CD4-positive, alpha-beta memory T cell (primary cell): ENCODE measurements around the gene TRIP4. TPM values are rescaled to one million over a fixed set of nuclear protein-coding genes. Genes with fewer than 3 reads are reported as not detected.

Experiments used
- CTCF ChIA-PET: fragments of 350-600 bp; sonication (Branson Sonifier 250); formaldehyde crosslinking; loops from one replicate; lab custom pipeline; 2021; ENCODE audit warnings: inconsistent platforms; ENCODE audit not compliant: partially characterized antibody; lab: Charles Lee
- POLR2A ChIA-PET: fragments of 350-600 bp; sonication (Branson Sonifier 250); formaldehyde crosslinking; loops from one replicate; lab custom pipeline; 2021; ENCODE audit not compliant: partially characterized antibody; lab: Charles Lee
- DNase-seq, 5 donors: peaks; one replicate each; pipeline versions ENCODE4 v3.0.0 to v3.0.0-alpha.2; 2020 to 2022; ENCODE audit warnings: mixed read lengths in 1 of 5
- H3K27ac ChIP-seq: one replicate; pipeline ENCODE4 v1.7.0; 2013; ENCODE audit warnings: low read depth, low read length
- H3K27me3 ChIP-seq: 2 replicates; pipeline ENCODE4 v1.7.0; 2013; ENCODE audit warnings: mild to moderate bottlenecking, low read length, moderate library complexity; ENCODE audit not compliant: insufficient read depth
- H3K36me3 ChIP-seq: 2 replicates; pipeline ENCODE4 v1.7.0; 2013; ENCODE audit warnings: mild to moderate bottlenecking, low read length, moderate library complexity; ENCODE audit not compliant: insufficient read depth
- H3K4me1 ChIP-seq: 2 replicates; pipeline ENCODE4 v1.7.0; 2013; ENCODE audit warnings: mild to moderate bottlenecking, low read length, moderate library complexity; ENCODE audit not compliant: insufficient read depth
- H3K4me3 ChIP-seq, 2 donors: one replicate each; pipeline ENCODE4 v1.7.0; 2013; ENCODE audit warnings: low read length in 2 of 2, mild to moderate bottlenecking in 1 of 2
- H3K9me3 ChIP-seq, 2 donors: one replicate each; pipeline ENCODE4 v1.7.0; 2013; ENCODE audit warnings: low read length in 2 of 2, control low read depth in 1 of 2; ENCODE audit not compliant: control insufficient read depth in 1 of 2
- H3K27ac Mint-ChIP-seq, 7 donors: one replicate each; pipeline ENCODE4 v1.8.0; 2020 to 2021; ENCODE audit warnings: mixed read lengths in 7 of 7, mild to moderate bottlenecking in 6 of 7, inconsistent platforms in 3 of 7, moderate library complexity in 3 of 7
- H3K27me3 Mint-ChIP-seq, 2 donors: one replicate each; pipeline ENCODE4 v1.8.0; 2020 to 2021; ENCODE audit warnings: mixed read lengths in 2 of 2
- H3K36me3 Mint-ChIP-seq, 2 donors: one replicate each; pipeline ENCODE4 v1.8.0; 2020 to 2021; ENCODE audit warnings: mixed read lengths in 2 of 2, inconsistent platforms in 1 of 2, mild to moderate bottlenecking in 1 of 2
- H3K4me1 Mint-ChIP-seq, 4 donors: one replicate each; pipeline ENCODE4 v1.8.0; 2020 to 2021; ENCODE audit warnings: mixed read lengths in 4 of 4, mild to moderate bottlenecking in 1 of 4
- H3K4me3 Mint-ChIP-seq, 8 donors: one replicate each; pipeline ENCODE4 v1.8.0; 2020 to 2021; ENCODE audit warnings: mixed read lengths in 8 of 8, mild to moderate bottlenecking in 7 of 8, moderate library complexity in 6 of 8, inconsistent platforms in 3 of 8
- H3K9me3 Mint-ChIP-seq, 8 donors: one replicate each; pipeline ENCODE4 v1.8.0; 2020 to 2021; ENCODE audit warnings: mixed read lengths in 8 of 8, mild to moderate bottlenecking in 5 of 8, inconsistent platforms in 3 of 8, moderate library complexity in 1 of 8
- intact Hi-C: fragments of 100-400 bp; cut with micrococcal nuclease; formaldehyde crosslinking; loops from one replicate; pipeline ENCODE4 v1.15.1; 2023
- polyA plus RNA-seq, 2 donors: library from polyadenylated mRNA; unstranded; fragments of 300-500 nt; fragmentation: Illumina TruSeq; gene quantifications; one replicate each; pipeline ENCODE4 v1.2.3, GENCODE V29; 2021
- total RNA-seq, 2 experiments: library from RNA; stranded (reverse); gene quantifications; one replicate each; pipeline ENCODE4 v1.2.3, GENCODE V29; 2021

Gene TRIP4
- total and polyA plus RNA-seq, 4 experiments from 2014 or later = 28.2 to 37.1 (median 29.4) TPM

DNA sequence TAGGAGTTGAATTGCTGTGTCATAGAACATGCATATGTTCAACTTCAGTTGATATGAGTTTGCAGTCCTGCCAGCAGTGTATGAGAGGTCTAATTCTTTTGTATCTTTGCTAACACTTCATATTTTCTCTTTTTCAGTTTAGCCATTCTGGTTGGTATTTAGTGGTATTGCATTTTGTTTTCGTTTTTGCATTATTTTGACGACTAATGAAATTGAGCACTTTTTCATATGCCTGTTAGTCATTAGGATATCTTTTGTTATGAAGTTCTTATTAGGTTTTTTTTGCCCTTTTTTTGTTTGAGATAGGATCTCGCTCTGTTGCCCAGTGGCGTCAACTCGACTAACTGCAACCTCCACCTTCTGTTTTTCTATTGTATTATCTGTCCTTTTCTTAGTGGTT is 9.2 kb downstream of the TRIP4 start:
- POLR2A ChIA-PET = interaction anchor here (1.2 kb wide), 1 partner anchor 9 kb away, joined by 3 read pairs; the partner anchor contains the start of gene TRIP4
- H3K9me3 Mint-ChIP-seq = no peaks in the 10 kb centered on the region

DNA sequence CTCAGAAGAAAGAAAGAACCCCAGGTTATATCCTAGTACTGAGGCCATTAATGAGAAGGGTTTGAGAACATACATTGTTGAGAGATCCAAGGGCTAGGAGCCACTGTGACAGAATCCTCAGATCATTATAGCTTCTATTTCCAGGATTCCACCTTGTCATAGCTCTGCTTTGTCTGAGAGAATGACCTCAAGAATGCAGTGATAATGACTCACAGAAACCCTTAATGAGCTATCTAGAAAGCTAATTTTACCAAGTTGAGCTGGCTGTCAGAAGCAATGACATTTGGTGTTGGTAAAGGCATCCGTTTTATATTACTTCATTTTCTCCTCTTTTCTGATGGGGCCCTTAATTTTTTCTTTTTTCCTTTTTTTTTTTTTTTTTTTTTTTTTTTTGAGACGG is 10.9 kb downstream of the TRIP4 start:
- no peaks in the 10 kb centered on the region for H3K27me3 Mint-ChIP-seq
- H3K9me3 ChIP-seq = no peaks in the 10 kb centered on the region
- H3K27ac ChIP-seq = no peak overlapping the region
- peaks cover 0 to 2% (median under 1%) of the 10 kb centered on the region in 4 donors for H3K4me1 Mint-ChIP-seq
- ChIA-PET POLR2A (interaction anchor here (0.6 to 0.9 kb wide), 4 partner anchors 11 to 62 kb away, joined by 3 read pairs; partner anchors contain the start of genes TRIP4 and ZNF609), CTCF (interaction anchor here (0.8 kb wide), 1 partner anchor 329 kb away, joined by 3 read pairs; no protein-coding TSS in a partner anchor)
- no peaks in the 10 kb centered on the region for H3K4me1 ChIP-seq
- DNase-seq = no peak
- no peak overlapping the region for H3K4me3 Mint-ChIP-seq
- intact Hi-C loops = no loop called here
- no peak overlapping the region for H3K27ac Mint-ChIP-seq
- no peaks in the 10 kb centered on the region for H3K27me3 ChIP-seq
- no peak overlapping the region for H3K4me3 ChIP-seq
- peaks cover 43 to 60% of the 10 kb centered on the region in 2 donors for H3K36me3 Mint-ChIP-seq
- H3K36me3 ChIP-seq = peaks cover 43% of the 10 kb centered on the region
- H3K9me3 Mint-ChIP-seq = no peaks in the 10 kb centered on the region

More for the DNA sequence above, 9.2 kb downstream of the TRIP4 start:
- no peak for DNase-seq
- Mint-ChIP-seq H3K27me3 (no peaks in the 10 kb centered on the region), H3K36me3 (peaks cover 42 to 60% of the 10 kb centered on the region in 2 donors), H3K27ac (peak overlapping the region in 1 of 7 donors; percentile 37), H3K4me3 (no peak overlapping the region), H3K4me1 (peaks cover 0 to 6% (median 2%) of the 10 kb centered on the region in 4 donors)
- CTCF ChIA-PET = no interaction called here
- peaks cover 40% of the 10 kb centered on the region for H3K36me3 ChIP-seq
- no peak overlapping the region for H3K4me3 ChIP-seq
- intact Hi-C loops = no loop called here
- H3K9me3 ChIP-seq = no peaks in the 10 kb centered on the region
- no peak overlapping the region for H3K27ac ChIP-seq
- no peaks in the 10 kb centered on the region for H3K27me3 ChIP-seq
- no peaks in the 10 kb centered on the region for H3K4me1 ChIP-seq

DNA sequence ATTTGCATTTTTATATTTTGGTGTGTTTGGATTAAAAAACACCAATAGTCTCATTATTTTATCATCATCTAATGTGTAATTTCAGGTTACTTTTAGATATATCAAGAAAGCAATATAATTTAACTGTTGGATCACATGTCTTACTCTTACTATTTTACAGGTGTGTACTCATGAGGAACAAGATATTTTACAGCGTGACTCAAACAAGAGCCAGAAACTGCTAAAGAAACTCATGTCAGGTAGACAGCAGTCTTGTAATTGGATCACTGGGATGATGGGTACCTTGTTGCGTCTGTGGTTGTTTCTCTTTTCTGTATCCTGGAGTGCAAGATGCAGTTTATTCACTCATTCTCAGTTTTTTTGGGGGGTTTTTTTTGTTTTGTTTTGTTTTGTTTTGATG is 12.9 kb downstream of the TRIP4 start:
- CTCF ChIA-PET = no interaction called here
- peaks cover 39% of the 10 kb centered on the region for H3K36me3 ChIP-seq
- POLR2A ChIA-PET = no interaction called here
- Mint-ChIP-seq H3K4me3 (no peak overlapping the region), H3K36me3 (peaks cover 35 to 54% of the 10 kb centered on the region in 2 donors), H3K4me1 (peaks cover 0 to 1% (median 0%) of the 10 kb centered on the region in 4 donors), H3K27me3 (no peaks in the 10 kb centered on the region), H3K27ac (peak overlapping the region in 1 of 7 donors; percentile 57), H3K9me3 (no peaks in the 10 kb centered on the region)
- no peaks in the 10 kb centered on the region for H3K9me3 ChIP-seq
- intact Hi-C loops = no loop called here
- H3K27ac ChIP-seq = no peak overlapping the region
- DNase-seq = no peak
- no peak overlapping the region for H3K4me3 ChIP-seq
- no peaks in the 10 kb centered on the region for H3K27me3 ChIP-seq
- H3K4me1 ChIP-seq = no peaks in the 10 kb centered on the region

DNA sequence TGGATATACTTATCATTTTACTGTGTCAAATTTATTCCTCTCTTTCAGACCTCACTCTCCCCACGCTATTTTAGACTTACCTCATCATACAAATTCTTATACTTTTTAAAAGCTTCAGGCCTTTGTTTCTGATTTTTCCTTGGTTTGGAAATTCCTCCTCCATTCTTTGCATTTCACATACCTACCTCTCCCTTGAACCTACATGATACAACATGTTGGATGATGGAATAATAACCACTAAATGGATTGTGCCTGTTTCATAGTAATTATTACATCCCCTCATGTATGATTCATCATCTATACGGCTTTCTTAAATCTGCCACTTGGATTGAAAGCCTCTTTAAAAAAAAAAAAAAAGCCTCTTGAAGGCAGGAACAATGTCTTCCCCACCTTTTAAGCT is 24.6 kb downstream of the TRIP4 start:
- Mint-ChIP-seq H3K36me3 (peaks cover 65 to 71% of the 10 kb centered on the region in 2 donors), H3K9me3 (no peaks in the 10 kb centered on the region), H3K4me1 (peaks cover 0 to 3% (median 0%) of the 10 kb centered on the region in 4 donors), H3K27me3 (no peaks in the 10 kb centered on the region), H3K27ac (peak overlapping the region in 1 of 7 donors; percentile 5), H3K4me3 (no peak overlapping the region)
- Histone ChIP-seq H3K9me3 (no peaks in the 10 kb centered on the region), H3K4me3 (no peak overlapping the region), H3K4me1 (no peaks in the 10 kb centered on the region), H3K27ac (no peak overlapping the region), H3K27me3 (no peaks in the 10 kb centered on the region), H3K36me3 (peaks cover 37% of the 10 kb centered on the region)
- ChIA-PET CTCF (interaction anchor here (0.7 to 2.1 kb wide), 5 partner anchors 10 to 241 kb away, joined by 3 to 4 read pairs (median 3); partner anchors contain the start of gene TRIP4), POLR2A (no interaction called here)
- intact Hi-C loops = no loop called here
- no peak for DNase-seq

DNA sequence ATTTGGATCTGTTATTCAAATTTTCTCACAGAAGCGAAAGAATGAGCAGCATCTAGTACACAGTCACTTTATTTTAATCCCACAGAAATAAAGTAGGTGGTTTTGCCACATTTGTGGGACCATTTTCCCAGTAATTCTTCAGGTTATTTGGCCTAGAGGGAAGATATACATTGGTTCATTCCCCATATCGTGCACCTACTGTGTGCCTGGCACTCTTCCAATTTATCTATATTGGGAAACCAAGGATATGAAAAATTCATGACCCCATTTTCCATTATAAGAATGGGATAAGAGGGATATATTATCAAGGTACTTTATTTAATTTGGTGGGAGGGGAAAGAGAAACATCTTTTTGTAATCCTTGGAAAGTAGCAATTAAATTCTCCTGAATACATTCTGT is 35.1 kb downstream of the TRIP4 start:
- Histone ChIP-seq H3K4me1 (peaks cover 12% of the 10 kb centered on the region), H3K27ac (no peak overlapping the region), H3K4me3 (no peak overlapping the region), H3K27me3 (no peaks in the 10 kb centered on the region), H3K9me3 (no peaks in the 10 kb centered on the region), H3K36me3 (peaks cover 32% of the 10 kb centered on the region)
- H3K4me3 Mint-ChIP-seq = no peak overlapping the region
- H3K4me1 Mint-ChIP-seq = peaks cover 7 to 15% (median 11%) of the 10 kb centered on the region in 4 donors
- no peaks in the 10 kb centered on the region for H3K9me3 Mint-ChIP-seq
- ChIA-PET POLR2A (no interaction called here), CTCF (interaction anchor here (0.6 kb wide), 1 partner anchor 263 kb away, joined by 3 read pairs; no protein-coding TSS in a partner anchor)
- intact Hi-C loops = no loop called here
- H3K27me3 Mint-ChIP-seq = no peaks in the 10 kb centered on the region
- H3K36me3 Mint-ChIP-seq = peaks cover 30 to 49% of the 10 kb centered on the region in 2 donors
- no peak for DNase-seq
- H3K27ac Mint-ChIP-seq = peak overlapping the region in 1 of 7 donors; percentile 25

DNA sequence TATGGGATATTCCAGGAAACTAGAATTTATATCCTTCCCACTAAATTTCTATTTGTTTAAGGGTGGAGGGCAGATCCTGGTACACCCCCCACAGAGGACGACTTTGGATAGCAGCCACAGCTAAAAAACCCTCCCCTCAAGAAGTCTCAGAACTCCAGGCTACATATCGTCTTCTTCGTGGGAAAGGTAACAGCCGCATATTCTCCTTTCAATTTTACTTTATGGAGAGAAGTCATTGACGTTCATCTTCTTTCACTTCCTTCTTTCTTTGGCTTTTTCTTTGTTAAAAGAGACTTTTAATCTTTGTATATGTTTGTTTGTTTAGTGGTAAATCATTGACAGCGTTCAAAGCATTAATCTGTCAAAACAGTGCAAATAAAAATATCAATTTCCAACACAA is 36.3 kb downstream of the TRIP4 start:
- ChIA-PET CTCF (interaction anchor here (5.6 kb wide), 1 partner anchor 229 kb away, joined by 105 read pairs; no protein-coding TSS in a partner anchor), POLR2A (no interaction called here)
- no peak for DNase-seq
- Histone ChIP-seq H3K27me3 (no peaks in the 10 kb centered on the region), H3K27ac (no peak overlapping the region), H3K4me1 (peaks cover 22% of the 10 kb centered on the region), H3K4me3 (no peak overlapping the region), H3K36me3 (peaks cover 23% of the 10 kb centered on the region), H3K9me3 (no peaks in the 10 kb centered on the region)
- H3K27ac Mint-ChIP-seq = peak overlapping the region in 1 of 7 donors; percentile 61
- H3K4me3 Mint-ChIP-seq = no peak overlapping the region
- peaks cover 27 to 41% of the 10 kb centered on the region in 2 donors for H3K36me3 Mint-ChIP-seq
- no peaks in the 10 kb centered on the region for H3K9me3 Mint-ChIP-seq
- peaks cover 12 to 23% (median 18%) of the 10 kb centered on the region in 4 donors for H3K4me1 Mint-ChIP-seq
- intact Hi-C loops = no loop called here
- H3K27me3 Mint-ChIP-seq = no peaks in the 10 kb centered on the region

DNA sequence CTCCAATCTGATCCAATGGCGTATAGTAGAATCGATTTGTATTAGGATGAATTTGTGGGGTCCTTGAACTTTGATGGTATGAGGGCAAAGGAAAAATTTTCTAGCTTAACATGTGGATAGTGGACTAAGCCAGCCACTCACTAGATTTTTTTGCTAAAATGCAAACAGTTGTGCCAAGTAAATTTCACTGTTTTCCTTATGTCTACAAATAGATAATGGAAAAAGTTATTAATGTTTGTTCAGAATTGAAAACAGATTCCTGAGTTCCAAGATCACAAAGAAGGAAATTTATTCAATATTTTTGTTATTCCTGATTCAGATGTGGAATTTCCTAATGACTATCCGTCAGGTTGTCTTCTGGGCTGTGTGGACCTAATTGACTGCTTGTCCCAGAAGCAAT is 37.6 kb downstream of the TRIP4 start:
- H3K27me3 ChIP-seq = no peaks in the 10 kb centered on the region
- Mint-ChIP-seq H3K9me3 (no peaks in the 10 kb centered on the region), H3K4me1 (peaks cover 21 to 32% (median 28%) of the 10 kb centered on the region in 4 donors), H3K4me3 (no peak overlapping the region), H3K27ac (peak overlapping the region in 4 of 7 donors; percentile 10 to 47 (median 42)), H3K27me3 (no peaks in the 10 kb centered on the region), H3K36me3 (peaks cover 27 to 42% of the 10 kb centered on the region in 2 donors)
- intact Hi-C loops = no loop called here
- no peak for DNase-seq
- POLR2A ChIA-PET = no interaction called here
- H3K36me3 ChIP-seq = peaks cover 23% of the 10 kb centered on the region
- no peak overlapping the region for H3K27ac ChIP-seq
- no peak overlapping the region for H3K4me3 ChIP-seq
- CTCF ChIA-PET = interaction anchor here (2.0 to 5.6 kb wide), 5 partner anchors 210 to 303 kb away, joined by 5 to 105 read pairs (median 35); no protein-coding TSS in a partner anchor
- H3K4me1 ChIP-seq = peaks cover 33% of the 10 kb centered on the region
- H3K9me3 ChIP-seq = no peaks in the 10 kb centered on the region
